NCI-H2081 (cell line): ENCODE results near the gene CRTC3.
"Not testable (repeated sequence)": the region's sequence is repeated elsewhere in the genome, so short reads cannot be mapped to it uniquely, and the experiment has no call there.

Experiments used
- DNase-seq, 2 experiments: peaks; one replicate each; lab custom pipeline; 2025; lab: John Stamatoyannopoulos, UW

Gene CRTC3

GRCh38 chr15:90529371-90530249 lies at the start of gene CRTC3:
CRTC3 (plus strand) TSS chr15:90529923; CDS start chr15:90530072, 149 bp downstream.
- DNase-seq = peak; percentile 48 to 54

- no peak for DNase-seq
These were observed 48.7 kb upstream of the CRTC3 start for GRCh38 chr15:90481023-90481422.

GRCh38 chr15:90482124-90483011 lies 47.4 kb upstream of the CRTC3 start:
- peak; percentile 13 to 22 for DNase-seq

GRCh38 chr15:90483012-90483307 lies 46.8 kb upstream of the CRTC3 start:
- no peak for DNase-seq

- DNase-seq = no peak
These were observed 46.1 kb upstream of the CRTC3 start for GRCh38 chr15:90483637-90484036.

- no peak for DNase-seq
These were observed 42.5 kb upstream of the CRTC3 start for GRCh38 chr15:90487186-90487585.

- no peak for DNase-seq
These were observed 40.2 kb upstream of the CRTC3 start for GRCh38 chr15:90489514-90489913.

- DNase-seq = no peak
These were observed 39.8 kb upstream of the CRTC3 start for GRCh38 chr15:90489944-90490343.

- DNase-seq = no peak
These were observed 36.1 kb upstream of the CRTC3 start for GRCh38 chr15:90493647-90494046.

- no peak for DNase-seq
These were observed 34.7 kb upstream of the CRTC3 start for GRCh38 chr15:90495067-90495466.

- DNase-seq = no peak
These were observed 32.9 kb upstream of the CRTC3 start for GRCh38 chr15:90496791-90497190.

GRCh38 chr15:90497376-90497775 lies 32.3 kb upstream of the CRTC3 start:
- no peak for DNase-seq

GRCh38 chr15:90497912-90498311 lies 31.8 kb upstream of the CRTC3 start:
- peak in 1 of 2 experiments; percentile 40 for DNase-seq

- no peak for DNase-seq
These were observed 29.6 kb upstream of the CRTC3 start for GRCh38 chr15:90500171-90500570.

- DNase-seq = no peak
These were observed 27.8 kb upstream of the CRTC3 start for GRCh38 chr15:90501898-90502297.

GRCh38 chr15:90510781-90511180 lies 18.9 kb upstream of the CRTC3 start:
- DNase-seq = not testable (repeated sequence)

GRCh38 chr15:90511211-90511618 lies 18.5 kb upstream of the CRTC3 start:
- not testable (repeated sequence) for DNase-seq

- DNase-seq = no peak
These were observed 17.4 kb upstream of the CRTC3 start for GRCh38 chr15:90512276-90512675.

GRCh38 chr15:90512981-90513380 lies 16.7 kb upstream of the CRTC3 start:
- DNase-seq = no peak

- DNase-seq = no peak
These were observed 16.3 kb upstream of the CRTC3 start for GRCh38 chr15:90513448-90513847.

- not testable (repeated sequence) for DNase-seq
These were observed 15.8 kb upstream of the CRTC3 start for GRCh38 chr15:90513893-90514292.

GRCh38 chr15:90519688-90520087 lies 10.0 kb upstream of the CRTC3 start:
- DNase-seq = no peak

- DNase-seq = no peak
These were observed 9.4 kb upstream of the CRTC3 start for GRCh38 chr15:90520365-90520764.
